H1 (cell line): Measurements from ENCODE around the gene NR2E3. TPM values are rescaled to one million over a fixed set of nuclear protein-coding genes. Genes with fewer than 3 reads are reported as not detected.

Source experiments
- CTCF ChIA-PET: fragments of 300-600 bp; sonication (Branson Sonifier 250); formaldehyde crosslinking; loops from one replicate; lab custom pipeline; 2021; ENCODE audit not compliant: partially characterized antibody; lab: Charles Lee
- POLR2A ChIA-PET: fragments of 300-600 bp; sonication (Branson Sonifier 250); formaldehyde crosslinking; loops from one replicate; lab custom pipeline; 2021; ENCODE audit warnings: inconsistent platforms; ENCODE audit not compliant: partially characterized antibody; lab: Charles Lee
- DNase-seq, 2 experiments: peaks; one replicate each; pipeline versions ENCODE4 v3.0.0 to v3.0.0-alpha.2; 2010 to 2022; ENCODE audit warnings: low spot score in 2 of 2, low read depth in 1 of 2, mixed read lengths in 1 of 2
- FAIRE-seq: peaks from 2 replicates; lab custom pipeline; 2011; peaks lifted over from hg19 to GRCh38; lab: Jason Lieb, UNC
- H2AFZ ChIP-seq: 2 replicates; pipeline ENCODE4 v1.8.1; 2012; ENCODE audit warnings: low read length, inconsistent platforms
- H2AK5ac ChIP-seq: 2 replicates; pipeline ENCODE4 v1.6.1; 2013; ENCODE audit warnings: low read depth, low read length
- H2BK120ac ChIP-seq: replicated peaks from 2 replicates; pipeline ENCODE3; 2013; ENCODE audit warnings: low read depth, low read length, inconsistent platforms
- H2BK12ac ChIP-seq: 2 replicates; pipeline ENCODE4 v1.6.1; 2013; ENCODE audit warnings: low read depth, low read length
- H2BK15ac ChIP-seq: 2 replicates; pipeline ENCODE4 v1.6.1; 2013; ENCODE audit warnings: low read length
- H2BK20ac ChIP-seq: 2 replicates; pipeline ENCODE4 v1.6.1; 2013; ENCODE audit warnings: low read length
- H2BK5ac ChIP-seq: 2 replicates; pipeline ENCODE4 v1.6.1; 2013; ENCODE audit warnings: low read depth, low read length
- H3K14ac ChIP-seq: 2 replicates; pipeline ENCODE4 v1.6.1; 2013; ENCODE audit warnings: inconsistent platforms; ENCODE audit not compliant: insufficient read length
- H3K18ac ChIP-seq: 2 replicates; pipeline ENCODE4 v1.6.1; 2013; ENCODE audit warnings: low read length; ENCODE audit errors: extremely low read depth
- H3K23ac ChIP-seq: 2 replicates; pipeline ENCODE4 v1.6.1; 2013; ENCODE audit warnings: inconsistent platforms; ENCODE audit not compliant: insufficient read length
- H3K23me2 ChIP-seq: 2 replicates; pipeline ENCODE4 v1.6.1; 2013; ENCODE audit warnings: low read depth, low read length
- H3K27ac ChIP-seq: 2 replicates; pipeline ENCODE4 v1.6.1; 2011; ENCODE audit warnings: low read depth, low read length, inconsistent platforms
- H3K27me3 ChIP-seq, 4 experiments: replicated peaks in 1 of 4; 1 replicate in 1 of 4; 2 replicates in 3 of 4; pipeline versions ENCODE4 v1.6.1 to v1.8.1; 2011 to 2013; ENCODE audit warnings: low read length in 3 of 4, mild to moderate bottlenecking in 3 of 4, inconsistent platforms in 2 of 4, mixed read lengths in 2 of 4, moderate library complexity in 1 of 4; ENCODE audit not compliant: control insufficient read depth in 3 of 4, insufficient read depth in 3 of 4; ENCODE audit errors: extremely low read depth in 1 of 4
- H3K36me3 ChIP-seq, 4 experiments: 2 replicates each; pipeline versions ENCODE4 v1.6.1 to v1.8.1; 2011 to 2013; ENCODE audit warnings: mild to moderate bottlenecking in 4 of 4, low read length in 3 of 4, moderate library complexity in 2 of 4, control low read depth in 1 of 4, inconsistent platforms in 1 of 4; ENCODE audit not compliant: insufficient read depth in 4 of 4, control insufficient read depth in 2 of 4
- H3K4ac ChIP-seq: replicated peaks from 2 replicates; pipeline ENCODE3; 2013; ENCODE audit warnings: low read length, low read depth, mixed read lengths, inconsistent platforms; ENCODE audit not compliant: insufficient read length
- H3K4me1 ChIP-seq, 4 experiments: replicated peaks in 1 of 4; 1 replicate in 1 of 4; 2 replicates in 3 of 4; pipeline versions ENCODE4 v1.6.1 to v1.8.1; 2011 to 2013; ENCODE audit warnings: low read length in 3 of 4, inconsistent platforms in 2 of 4, mixed read lengths in 1 of 4; ENCODE audit not compliant: insufficient read depth in 4 of 4, control insufficient read depth in 3 of 4
- H3K4me2 ChIP-seq, 2 experiments: 2 replicates each; pipeline versions ENCODE4 v1.6.1 to v1.8.1; 2011 to 2013; ENCODE audit warnings: low read depth in 2 of 2, low read length in 2 of 2, control low read depth in 1 of 2, inconsistent platforms in 1 of 2, mild to moderate bottlenecking in 1 of 2; ENCODE audit not compliant: insufficient read depth in 1 of 2
- H3K4me3 ChIP-seq, 4 experiments: fragments of 200-600, 300-600 bp in 1 of 4; sonication (generic), shearing (Covaris generic), sonication (Bioruptor Twin) in 1 of 4; 2 replicates each; pipeline versions ENCODE4 v1.5.1 to v1.8.1; 2011 to 2016; ENCODE audit warnings: low read length in 4 of 4, low read depth in 3 of 4, control low read depth in 2 of 4, inconsistent platforms in 2 of 4, mild to moderate bottlenecking in 2 of 4, mixed read lengths in 1 of 4, moderate library complexity in 1 of 4; ENCODE audit not compliant: insufficient read depth in 2 of 4; ENCODE audit errors: extremely low read depth in 1 of 4
- H3K56ac ChIP-seq: replicated peaks from 2 replicates; pipeline ENCODE3; 2013; ENCODE audit warnings: low read depth, mild to moderate bottlenecking, mixed read lengths, low read length, inconsistent platforms; ENCODE audit not compliant: insufficient read length
- H3K79me1 ChIP-seq: 2 replicates; pipeline ENCODE4 v1.6.1; 2013; ENCODE audit warnings: low read depth, low read length, control low read depth
- H3K79me2 ChIP-seq, 2 experiments: 2 replicates each; pipeline versions ENCODE4 v1.6.1 to v1.8.1; 2012 to 2013; ENCODE audit warnings: low read length in 2 of 2, mild to moderate bottlenecking in 2 of 2, inconsistent platforms in 1 of 2; ENCODE audit not compliant: insufficient read depth in 2 of 2, control insufficient read depth in 1 of 2
- H3K9ac ChIP-seq, 4 experiments: replicated peaks in 1 of 4; 1 replicate in 1 of 4; 2 replicates in 3 of 4; pipeline versions ENCODE4 v1.6.1 to v1.8.1; 2011 to 2013; ENCODE audit warnings: low read depth in 3 of 4, low read length in 3 of 4, control low read depth in 2 of 4, mild to moderate bottlenecking in 2 of 4, moderate library complexity in 2 of 4, inconsistent platforms in 1 of 4; ENCODE audit errors: extremely low read depth in 1 of 4
- H3K9me3 ChIP-seq, 2 experiments: 2 replicates each; pipeline versions ENCODE4 v1.6.1 to v1.8.1; 2012 to 2013; ENCODE audit warnings: mild to moderate bottlenecking in 2 of 2, moderate library complexity in 2 of 2, control low read depth in 1 of 2, inconsistent platforms in 1 of 2, low read depth in 1 of 2, low read length in 1 of 2, mixed read lengths in 1 of 2; ENCODE audit not compliant: insufficient read depth in 2 of 2
- H4K20me1 ChIP-seq, 2 experiments: replicated peaks in 1 of 2; 2 replicates each; pipeline versions ENCODE3 to v1.8.1; 2011 to 2013; ENCODE audit warnings: inconsistent platforms in 2 of 2, low read length in 2 of 2, mild to moderate bottlenecking in 1 of 2; ENCODE audit not compliant: insufficient read depth in 2 of 2, control insufficient read depth in 1 of 2
- H4K5ac ChIP-seq: 2 replicates; pipeline ENCODE4 v1.6.1; 2013; ENCODE audit warnings: low read length, low read depth, mixed read lengths, inconsistent platforms; ENCODE audit not compliant: insufficient read length
- H4K8ac ChIP-seq: 2 replicates; pipeline ENCODE4 v1.8.0; 2013; ENCODE audit warnings: mild to moderate bottlenecking, moderate library complexity, low read length, inconsistent platforms; ENCODE audit not compliant: insufficient read depth; ENCODE audit errors: extremely low read depth
- H4K91ac ChIP-seq: replicated peaks from 2 replicates; pipeline ENCODE3; 2013; ENCODE audit warnings: low read length, mixed read lengths, inconsistent platforms; ENCODE audit not compliant: insufficient read length
- CHD1 ChIP-seq: IDR thresholded peaks from 2 replicates; pipeline ENCODE4 v1.6.1; 2012; ENCODE audit warnings: low read depth, low read length, improper control_type of control experiment
- CTBP2 ChIP-seq: IDR thresholded peaks from 2 replicates; pipeline ENCODE4 v1.7.0; 2011; ENCODE audit warnings: borderline replicate concordance, mild to moderate bottlenecking, moderate library complexity, mixed read lengths, low read length; ENCODE audit not compliant: insufficient read depth, insufficient read length
- GTF2F1 ChIP-seq: IDR thresholded peaks from 2 replicates; pipeline ENCODE4 v1.6.1; 2012; ENCODE audit warnings: low read depth, low read length, improper control_type of control experiment, borderline replicate concordance
- JUND ChIP-seq: IDR thresholded peaks from 2 replicates; pipeline ENCODE4 v1.6.1; 2011; ENCODE audit warnings: mild to moderate bottlenecking, improper control_type of control experiment, low read length
- KDM4A ChIP-seq: IDR thresholded peaks from one replicate; pipeline ENCODE4 v1.7.1; 2012; ENCODE audit warnings: low read depth, mild to moderate bottlenecking, moderate library complexity, low read length, inconsistent platforms; ENCODE audit not compliant: severe bottlenecking
- NRF1 ChIP-seq: IDR thresholded peaks from 2 replicates; pipeline ENCODE4 v1.6.1; 2011; ENCODE audit warnings: mild to moderate bottlenecking, low read depth, low read length, improper control_type of control experiment
- POLR2AphosphoS5 ChIP-seq: IDR thresholded peaks from 2 replicates; pipeline ENCODE4 v1.6.1; 2011; ENCODE audit warnings: low read depth, low read length
- POU5F1 ChIP-seq: IDR thresholded peaks from 2 replicates; pipeline ENCODE4 v1.6.1; 2011; ENCODE audit warnings: low read depth, mild to moderate bottlenecking, low read length, moderate library complexity
- RNF2 ChIP-seq: fragments of 200-900, 300-1000 bp; sonication (generic); IDR thresholded peaks from 2 replicates; pipeline ENCODE4 v1.7.1; 2016; ENCODE audit warnings: borderline replicate concordance, low read depth, mild to moderate bottlenecking, antibody characterized with exemption, low read length; ENCODE audit not compliant: poor library complexity, severe bottlenecking; ENCODE audit errors: missing control alignments
- SRF ChIP-seq: IDR thresholded peaks from 2 replicates; pipeline ENCODE4 v1.6.1; 2011; ENCODE audit warnings: mild to moderate bottlenecking, low read depth, low read length, moderate library complexity
- WGBS, 2 experiments: shearing (Covaris generic) in 1 of 2; methylation state at CpG; one replicate each; pipeline versions ENCODE4 v1.1.6 to v1.1.7; 2013 to 2015; ENCODE audit warnings: low lambda C conversion rate in 2 of 2, mixed read lengths in 2 of 2, inconsistent platforms in 1 of 2, low coverage in 1 of 2, missing lambda C conversion rate in 1 of 2; ENCODE audit not compliant: insufficient replicate concordance in 2 of 2, insufficient coverage in 1 of 2, insufficient read length in 1 of 2; ENCODE audit errors: extremely low coverage in 1 of 2, missing lambda C conversion rate in 1 of 2; 5-methylcytosine and 5-hydroxymethylcytosine counted together
- polyA plus RNA-seq, 7 experiments: library from polyadenylated mRNA; depleted of rRNA in 3 of 7; stranded (reverse) in 5 of 7; unstranded in 2 of 7; fragments of >200 nt in 5 of 7; fragments of 200-250 nt in 2 of 7; gene quantifications; 1 replicate in 5 of 7; 2 replicates in 1 of 7; 4 replicates in 1 of 7; pipeline versions ENCODE4 v1.2.1 to v1.2.3, GENCODE V29; 2011 to 2013; ENCODE audit warnings: missing spikeins in 2 of 7, mixed read lengths in 2 of 7
- total RNA-seq: library from RNA; stranded (reverse); fragmentation: NEBNext Ultra II Directional; extraction: Animal tissue kit (Norgen Biotek cat#: 25700); gene quantifications from 2 replicates; pipeline ENCODE4 v1.2.1, GENCODE V29; 2021
- TF ChIP-seq, protein P1 (sequence below): IDR thresholded peaks from 2 replicates; pipeline ENCODE4 v1.6.1; 2012; ENCODE audit warnings: inconsistent platforms
- TF ChIP-seq, protein P2 (sequence below): IDR thresholded peaks from 2 replicates; pipeline ENCODE4 v1.6.1; 2011; ENCODE audit warnings: low read depth, mild to moderate bottlenecking, low read length; ENCODE audit not compliant: insufficient read depth

Gene NR2E3
- total and polyA plus RNA-seq, 2 of the 8 experiments (the other 6 are each of a cell fraction or from before 2014, with no cell fraction given): 0.56 to 0.80 TPM

DNA sequence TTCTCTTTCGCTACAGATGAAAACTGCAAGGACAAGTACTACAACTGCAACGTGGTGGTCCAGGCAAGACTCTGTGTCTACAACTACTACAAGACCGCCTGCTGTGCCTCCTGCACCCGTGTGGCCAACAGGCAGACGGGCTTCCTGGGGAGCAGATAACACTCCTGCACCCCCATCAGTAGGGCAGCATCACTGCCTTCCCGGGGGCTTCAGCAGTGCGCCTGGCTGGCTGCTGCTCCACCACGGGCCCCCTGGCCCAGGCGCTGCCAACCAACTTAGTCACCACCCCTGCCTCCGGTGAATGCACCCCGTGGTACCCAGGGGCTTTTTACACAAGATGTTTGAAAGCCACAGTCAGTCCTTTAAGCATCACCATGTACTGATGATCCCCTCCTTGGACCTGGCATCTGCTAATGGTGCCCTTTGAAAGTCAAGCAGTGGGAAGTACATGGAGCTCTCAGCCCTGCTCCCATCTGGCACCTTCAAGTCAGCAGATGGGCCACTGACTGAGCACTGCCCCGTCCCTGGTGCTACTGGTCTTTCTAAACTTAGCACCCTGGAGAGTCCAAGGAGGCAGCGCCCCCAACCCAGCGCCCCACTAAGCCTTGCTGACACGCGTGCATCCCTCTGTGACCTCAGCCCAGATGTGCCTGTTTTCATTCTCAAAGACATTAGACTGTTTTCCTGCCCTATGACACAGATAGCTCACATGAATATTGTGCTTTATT is 33.0 kb upstream of the NR2E3 start:
- CTCF ChIA-PET: interaction anchor here (0.9 to 5.8 kb wide), 9 partner anchors 9 to 688 kb away, joined by 3 to 49 read pairs (median 5); no protein-coding TSS in a partner anchor
- Histone ChIP-seq H3K14ac (no peak overlapping the region), H2AFZ (no peak overlapping the region), H3K18ac (no peak overlapping the region), H3K79me1 (no peaks in the 10 kb centered on the region), H4K5ac (no peak overlapping the region), H3K9ac (no peak overlapping the region), H3K9me3 (no peaks in the 10 kb centered on the region), H2BK15ac (no peak overlapping the region), H2BK12ac (no peak overlapping the region), H4K8ac (no peak overlapping the region), H3K36me3 (no peaks in the 10 kb centered on the region), H2BK20ac (no peak overlapping the region), H4K20me1 (no peaks in the 10 kb centered on the region), H4K91ac (no peak overlapping the region), H3K4me3 (no peak overlapping the region), H3K56ac (no peak overlapping the region), H2AK5ac (no peak overlapping the region), H3K27ac (no peak overlapping the region), H3K79me2 (no peaks in the 10 kb centered on the region), H3K23ac (no peak overlapping the region), H3K4me1 (no peaks in the 10 kb centered on the region; a peak in 2 of 7 replicates), H2BK5ac (no peak overlapping the region), H2BK120ac (no peak overlapping the region), H3K4me2 (no peak overlapping the region), H3K27me3 (no peaks in the 10 kb centered on the region), H3K4ac (no peak overlapping the region), H3K23me2 (no peaks in the 10 kb centered on the region)
- DNase-seq: no peak
- POLR2A ChIA-PET: interaction anchor here (0.7 to 1.1 kb wide), 2 partner anchors 12 to 13 kb away, joined by 3 read pairs; no protein-coding TSS in a partner anchor
- no peak for FAIRE-seq
- WGBS, 2 experiments: 91% methylated on average over 16 of the region's 16 CpGs; no CpG with 5 or more reads in 1 of the 2 experiments
- no peak for TF ChIP-seq JUND
- no peak for TF ChIP-seq SRF
- no peak for TF ChIP-seq GTF2F1
- TF ChIP-seq RNF2: no peak
- no peak for TF ChIP-seq POU5F1
- TF ChIP-seq, protein P1, sequence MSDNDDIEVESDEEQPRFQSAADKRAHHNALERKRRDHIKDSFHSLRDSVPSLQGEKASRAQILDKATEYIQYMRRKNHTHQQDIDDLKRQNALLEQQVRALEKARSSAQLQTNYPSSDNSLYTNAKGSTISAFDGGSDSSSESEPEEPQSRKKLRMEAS: no peak
- TF ChIP-seq KDM4A: no peak
- no peak for TF ChIP-seq NRF1
- TF ChIP-seq, protein P2, sequence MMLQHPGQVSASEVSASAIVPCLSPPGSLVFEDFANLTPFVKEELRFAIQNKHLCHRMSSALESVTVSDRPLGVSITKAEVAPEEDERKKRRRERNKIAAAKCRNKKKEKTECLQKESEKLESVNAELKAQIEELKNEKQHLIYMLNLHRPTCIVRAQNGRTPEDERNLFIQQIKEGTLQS: no peak
- TF ChIP-seq CTBP2: no peak
- TF ChIP-seq POLR2AphosphoS5: no peak
- TF ChIP-seq CHD1: no peak
